NCI-H526 (cell line): ENCODE measurements around the gene XPO4.
"Not testable (repeated sequence)": the region's sequence is repeated elsewhere in the genome, so short reads cannot be mapped to it uniquely, and the experiment has no call there.

Experiments used
- DNase-seq, 2 experiments: peaks; one replicate each; lab custom pipeline; 2025; lab: John Stamatoyannopoulos, UW

The XPO4 gene

GRCh38 chr13:20891034-20891433 lies 11.5 kb downstream of the XPO4 start:
- no peak for DNase-seq

GRCh38 chr13:20890540-20890939 lies 12.0 kb downstream of the XPO4 start:
- not testable (repeated sequence) for DNase-seq

GRCh38 chr13:20882206-20882605 lies 20.3 kb downstream of the XPO4 start:
- DNase-seq: no peak

GRCh38 chr13:20877902-20878301 lies 24.6 kb downstream of the XPO4 start:
- no peak for DNase-seq

- DNase-seq: not testable (repeated sequence)
Observed at GRCh38 chr13:20876802-20877201, 25.7 kb downstream of the XPO4 start.

- DNase-seq: not testable (repeated sequence)
Observed at GRCh38 chr13:20874439-20874838, 28.1 kb downstream of the XPO4 start.

GRCh38 chr13:20873348-20873747 lies 29.2 kb downstream of the XPO4 start:
- no peak for DNase-seq

GRCh38 chr13:20870829-20871228 lies 31.7 kb downstream of the XPO4 start:
- no peak for DNase-seq

- DNase-seq: peak in 1 of 2 experiments; percentile 13
Observed at GRCh38 chr13:20869540-20869939, 33.0 kb downstream of the XPO4 start.

- no peak for DNase-seq
Observed at GRCh38 chr13:20867408-20867807, 35.1 kb downstream of the XPO4 start.

- DNase-seq: not testable (repeated sequence)
Observed at GRCh38 chr13:20861666-20862065, 40.9 kb downstream of the XPO4 start.

GRCh38 chr13:20860844-20861243 lies 41.7 kb downstream of the XPO4 start:
- no peak for DNase-seq

- DNase-seq: no peak
Observed at GRCh38 chr13:20856650-20857049, 45.9 kb downstream of the XPO4 start.

- DNase-seq: no peak
Observed at GRCh38 chr13:20851844-20852402, 50.6 kb downstream of the XPO4 start.

- peak; percentile 17 to 31 for DNase-seq
Observed at GRCh38 chr13:20848944-20849343, 53.6 kb downstream of the XPO4 start.

- peak; percentile 13 to 39 for DNase-seq
Observed at GRCh38 chr13:20848203-20848602, 54.3 kb downstream of the XPO4 start.

GRCh38 chr13:20847296-20847695 lies 55.2 kb downstream of the XPO4 start:
- no peak for DNase-seq

- DNase-seq: no peak
Observed at GRCh38 chr13:20843166-20843565, 59.4 kb downstream of the XPO4 start.

- DNase-seq: no peak
Observed at GRCh38 chr13:20840568-20840967, 62.0 kb downstream of the XPO4 start.

- DNase-seq: no peak
Observed at GRCh38 chr13:20833900-20834679, 68.5 kb downstream of the XPO4 start.

- no peak for DNase-seq
Observed at GRCh38 chr13:20832861-20833260, 69.7 kb downstream of the XPO4 start.

GRCh38 chr13:20831933-20832332 lies 70.6 kb downstream of the XPO4 start:
- no peak for DNase-seq

GRCh38 chr13:20831254-20831653 lies 71.3 kb downstream of the XPO4 start:
- DNase-seq: no peak
